ENCODE measurements around the gene SORBS2. TPM values are rescaled to one million over a fixed set of nuclear protein-coding genes. Genes with fewer than 3 reads are reported as not detected.

The SORBS2 gene
- total and polyA plus RNA-seq, 2 of the 4 experiments (the other 2 are of a cell fraction), result 0.18 TPM; not detected in 1

DNA sequence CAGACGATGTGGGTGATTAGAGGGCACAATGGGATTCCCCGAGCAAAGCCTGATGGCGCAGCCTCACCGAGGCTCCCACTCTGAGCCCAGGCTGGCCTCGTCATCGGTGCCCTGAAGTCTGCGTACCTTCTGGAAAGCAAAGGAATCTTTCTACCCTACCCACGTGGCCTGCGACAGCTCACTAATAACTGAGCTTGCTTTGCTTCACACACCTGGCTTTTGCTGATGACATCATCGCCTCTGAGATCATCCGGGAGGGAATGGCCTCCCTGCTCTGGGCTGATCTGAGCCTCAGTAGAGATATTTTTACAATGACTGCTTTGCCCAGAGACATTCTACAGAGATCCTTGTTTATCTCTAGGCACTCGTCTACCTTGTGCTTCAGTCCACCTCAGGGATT is 231.3 kb downstream of the SORBS2 start:
- in situ Hi-C loops (cut with MboI; ENCODE audit: low sequenced_read_pairs), result no loop called here
- BruUV-seq (replicated peaks), result no TSS peak
- TF ChIP-seq CEBPB (IDR thresholded peaks at IDR 0.05; ENCODE audit: low read depth, low read length), result no peak
- no peak for TF ChIP-seq RCOR1 (IDR thresholded peaks at IDR 0.05; ENCODE audit: insufficient replicate concordance, low read length)
- no peak for TF ChIP-seq FOS (IDR thresholded peaks at IDR 0.05; ENCODE audit: low read depth, low read length)
- no peak for TF ChIP-seq RAD21 (IDR thresholded peaks at IDR 0.05; ENCODE audit: low read length)
- no peak for TF ChIP-seq MAZ (IDR thresholded peaks at IDR 0.05; ENCODE audit: borderline replicate concordance, low read depth, low read length)
- no peak for TF ChIP-seq BHLHE40 (IDR thresholded peaks at IDR 0.05; ENCODE audit: low read depth, low read length)
- TF ChIP-seq USF2 (IDR thresholded peaks at IDR 0.05; ENCODE audit: low read depth, low read length), result no peak
- TF ChIP-seq, protein P1, sequence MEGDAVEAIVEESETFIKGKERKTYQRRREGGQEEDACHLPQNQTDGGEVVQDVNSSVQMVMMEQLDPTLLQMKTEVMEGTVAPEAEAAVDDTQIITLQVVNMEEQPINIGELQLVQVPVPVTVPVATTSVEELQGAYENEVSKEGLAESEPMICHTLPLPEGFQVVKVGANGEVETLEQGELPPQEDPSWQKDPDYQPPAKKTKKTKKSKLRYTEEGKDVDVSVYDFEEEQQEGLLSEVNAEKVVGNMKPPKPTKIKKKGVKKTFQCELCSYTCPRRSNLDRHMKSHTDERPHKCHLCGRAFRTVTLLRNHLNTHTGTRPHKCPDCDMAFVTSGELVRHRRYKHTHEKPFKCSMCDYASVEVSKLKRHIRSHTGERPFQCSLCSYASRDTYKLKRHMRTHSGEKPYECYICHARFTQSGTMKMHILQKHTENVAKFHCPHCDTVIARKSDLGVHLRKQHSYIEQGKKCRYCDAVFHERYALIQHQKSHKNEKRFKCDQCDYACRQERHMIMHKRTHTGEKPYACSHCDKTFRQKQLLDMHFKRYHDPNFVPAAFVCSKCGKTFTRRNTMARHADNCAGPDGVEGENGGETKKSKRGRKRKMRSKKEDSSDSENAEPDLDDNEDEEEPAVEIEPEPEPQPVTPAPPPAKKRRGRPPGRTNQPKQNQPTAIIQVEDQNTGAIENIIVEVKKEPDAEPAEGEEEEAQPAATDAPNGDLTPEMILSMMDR (conservative IDR thresholded peaks at IDR 0.05; ENCODE audit: low read depth, low read length), result no peak
- no peak for TF ChIP-seq CHD1 (IDR thresholded peaks at IDR 0.05; ENCODE audit: low read depth, low read length)
- no peak for TF ChIP-seq POLR2A (IDR thresholded peaks at IDR 0.05; ENCODE audit: low read depth, low read length)
- TF ChIP-seq RFX5 (IDR thresholded peaks at IDR 0.05; ENCODE audit: low read depth, low read length), result no peak
- no peak overlapping the region for H4K5ac ChIP-seq (ENCODE audit: low read depth, low read length)
- no peaks in the 10 kb centered on the region for H3K36me3 ChIP-seq (ENCODE audit: control insufficient read depth, insufficient read depth, low read length)
- H3K4me2 ChIP-seq (ENCODE audit: low read depth, low read length), result no peak overlapping the region
- H3K14ac ChIP-seq (replicated peaks; ENCODE audit: low read depth, low read length), result no peak overlapping the region
- no peak overlapping the region for H3K23ac ChIP-seq (ENCODE audit: low read depth, low read length)
- H3K27me3 ChIP-seq (ENCODE audit: control insufficient read depth, insufficient read depth, low read length), result peaks cover 2% of the 10 kb centered on the region; the same call in 1 of the 2 replicates
- H3K9me1 ChIP-seq (ENCODE audit: insufficient read depth, low read length), result no peaks in the 10 kb centered on the region
- no peak overlapping the region for H2BK20ac ChIP-seq (ENCODE audit: low read depth, low read length)
- no peak overlapping the region for H2AFZ ChIP-seq (replicated peaks; ENCODE audit: low read length, poor library complexity)
- ChIA-PET POLR2A (ENCODE audit: unreplicated experiment) (no interaction called here), CTCF (no interaction called here)
- peaks cover 4% of the 10 kb centered on the region; the same call in 1 of the 2 replicates for H3K4me1 ChIP-seq (ENCODE audit: control insufficient read depth, insufficient read depth, low read length)
- ATAC-seq (ENCODE audit: low read depth) (no peak), DNase-seq (peak; percentile 26)
- H3K4me3 ChIP-seq (ENCODE audit: insufficient read depth, low read depth, low read length), result no peak overlapping the region
- WGBS, 2 experiments (ENCODE audit: extremely low coverage in 2 of 2, insufficient read length in 1 of 2), result 82% methylated on average over 9 of the region's 12 CpGs; no CpG with 5 or more reads in 1 of the 2 experiments
- H2BK120ac ChIP-seq (ENCODE audit: low read depth, low read length), result no peak overlapping the region
- no peak overlapping the region for H3K56ac ChIP-seq (ENCODE audit: extremely low read depth, insufficient read depth, low read length)
- intact Hi-C loops (cut with micrococcal nuclease), result no loop called here
- H2AK9ac ChIP-seq (replicated peaks; ENCODE audit: low read depth, low read length, poor library complexity), result no peak overlapping the region
- no peak overlapping the region for H4K8ac ChIP-seq (ENCODE audit: low read depth in 2 of 2, low read length in 2 of 2)
- no peaks in the 10 kb centered on the region for H4K20me1 ChIP-seq (ENCODE audit: insufficient read depth, low read length)
- no peak overlapping the region; the same call in 2 of the 3 replicates for H2BK15ac ChIP-seq (ENCODE audit: low read depth, low read length)
- H3K27ac ChIP-seq (ENCODE audit: insufficient read depth, low read length), result no peak overlapping the region
- no peak overlapping the region for H3K9ac ChIP-seq (ENCODE audit: low read depth, low read length)
- H3K9me3 ChIP-seq (ENCODE audit: control insufficient read depth, insufficient read depth, low read length), result no peaks in the 10 kb centered on the region; the same call in 1 of the 2 replicates
- H3K79me1 ChIP-seq (ENCODE audit: low read depth in 1 of 2, low read length in 2 of 2), result no peaks in the 10 kb centered on the region
- no peak overlapping the region for H2BK5ac ChIP-seq (ENCODE audit: low read depth, low read length, poor library complexity, severe bottlenecking)
- no peak overlapping the region for H4K91ac ChIP-seq (ENCODE audit: insufficient read depth, low read depth, low read length)
- H3K4ac ChIP-seq (ENCODE audit: low read depth, low read length), result no peak overlapping the region
- H3K18ac ChIP-seq (ENCODE audit: low read depth, low read length), result no peak overlapping the region
- dilution Hi-C loops (cut with HindIII; ENCODE audit: low sequenced_read_pairs, unreplicated experiment), result no loop called here
- H2AK5ac ChIP-seq (ENCODE audit: low read depth, low read length), result no peak overlapping the region

Measured in IMR-90 (cell line).